ENCODE measurements around the gene SURF1. TPM values are rescaled to one million over a fixed set of nuclear protein-coding genes. Genes with fewer than 3 reads are reported as not detected.

The SURF1 gene
- total RNA-seq (2014; rRNA removed) = 15.7 and 28.1 TPM in 2 replicates
- percentile 66 among the genes with signal in this experiment for Bru-seq, nascent RNA
- percentile 66 among the genes with signal in this experiment for BruChase-seq, experiment 1, labeled RNA remaining after a 6-hour chase
- BruChase-seq, experiment 2, labeled RNA remaining after a 2-hour chase = percentile 72 among the genes with signal in this experiment
- long read RNA-seq, transcript SURF1-201 (9 exons, 1,093 nt) = major isoform, 42 of 85 reads
- long read RNA-seq, transcript SURF1-204 (5 exons, 931 nt) = minor isoform, 31 of 85 reads
- long read RNA-seq, partial matches to known transcripts = 0 of 85 reads
- long read RNA-seq, other reads (novel, unspliced or antisense) = 8 of 85 reads

GRCh38 chr9:133356391-133357091 lies at the start of gene SURF1, which contains the start of gene SURF2:
Gene SURF1 (minus strand): TSS chr9:133356487. CDS start chr9:133356453, 34 bp downstream.
Gene SURF2 (plus strand): TSS chr9:133356550. CDS start chr9:133356593, 43 bp downstream.
- intact Hi-C loops (cut with micrococcal nuclease) = loop anchor here (5.0 kb wide), 1 partner anchor 131 kb away; no protein-coding TSS in a partner anchor
- peaks cover 12% of the 10 kb centered on the region for H3K36me3 ChIP-seq (ENCODE audit: low read depth, low read length)
- ChIA-PET CTCF (interaction anchor here (0.7 to 1.0 kb wide), 2 partner anchors 69 to 129 kb away, joined by 3 to 8 read pairs; no protein-coding TSS in a partner anchor), POLR2A (ENCODE audit: unreplicated experiment) (interaction anchor here (1.1 kb wide), 1 partner anchor 10 kb away, joined by 4 read pairs; no protein-coding TSS in a partner anchor)
- no peak within 1 kb of the TSS for H3K27ac ChIP-seq (ENCODE audit: low read length)
- 0 out of 2 replicates have a peak, but pooled peaks cover 4% of the 10 kb centered on the region for H4K20me1 ChIP-seq (ENCODE audit: low read length)
- no peaks in the 10 kb centered on the region for H3K9me3 ChIP-seq (ENCODE audit: low read length)
- peak within 1 kb of the TSS; percentile 89 for H3K4me3 ChIP-seq (ENCODE audit: low read length)
- H3K9ac ChIP-seq (ENCODE audit: low read length) = peak within 1 kb of the TSS; percentile 79
- peaks cover 39% of the 10 kb centered on the region for H3K79me2 ChIP-seq (ENCODE audit: low read length)
- TF ChIP-seq EZH2phosphoT487 (IDR thresholded peaks at IDR 0.05; ENCODE audit: borderline replicate concordance, low read length) (no peak), CTCF (conservative IDR thresholded peaks at IDR 0.05; ENCODE audit: low read depth, low read length) (no peak), EZH2 (IDR thresholded peaks at IDR 0.05; ENCODE audit: low read length, unreplicated experiment) (no peak)
- ATAC-seq = peak; percentile 76
- no peaks in the 10 kb centered on the region for H3K27me3 ChIP-seq (ENCODE audit: low read length)
- peak within 1 kb of the TSS; percentile 86 for H3K4me2 ChIP-seq (ENCODE audit: low read length)
- H3K9me2 ChIP-seq (replicated peaks; ENCODE audit: low read length) = no peaks in the 10 kb centered on the region
- peaks cover 11% of the 10 kb centered on the region for H3K4me1 ChIP-seq (ENCODE audit: insufficient read depth, low read length)
- peak within 1 kb of the TSS; percentile 61; the same call in 1 of the 2 replicates for H2AFZ ChIP-seq (ENCODE audit: low read length)
- no TSS peak for BruUV-seq (replicated peaks)
- DNase-seq = peak; percentile 74
- peaks cover 7% of the 10 kb centered on the region for H3F3A ChIP-seq (ENCODE audit: low read length, unreplicated experiment)

DNA sequence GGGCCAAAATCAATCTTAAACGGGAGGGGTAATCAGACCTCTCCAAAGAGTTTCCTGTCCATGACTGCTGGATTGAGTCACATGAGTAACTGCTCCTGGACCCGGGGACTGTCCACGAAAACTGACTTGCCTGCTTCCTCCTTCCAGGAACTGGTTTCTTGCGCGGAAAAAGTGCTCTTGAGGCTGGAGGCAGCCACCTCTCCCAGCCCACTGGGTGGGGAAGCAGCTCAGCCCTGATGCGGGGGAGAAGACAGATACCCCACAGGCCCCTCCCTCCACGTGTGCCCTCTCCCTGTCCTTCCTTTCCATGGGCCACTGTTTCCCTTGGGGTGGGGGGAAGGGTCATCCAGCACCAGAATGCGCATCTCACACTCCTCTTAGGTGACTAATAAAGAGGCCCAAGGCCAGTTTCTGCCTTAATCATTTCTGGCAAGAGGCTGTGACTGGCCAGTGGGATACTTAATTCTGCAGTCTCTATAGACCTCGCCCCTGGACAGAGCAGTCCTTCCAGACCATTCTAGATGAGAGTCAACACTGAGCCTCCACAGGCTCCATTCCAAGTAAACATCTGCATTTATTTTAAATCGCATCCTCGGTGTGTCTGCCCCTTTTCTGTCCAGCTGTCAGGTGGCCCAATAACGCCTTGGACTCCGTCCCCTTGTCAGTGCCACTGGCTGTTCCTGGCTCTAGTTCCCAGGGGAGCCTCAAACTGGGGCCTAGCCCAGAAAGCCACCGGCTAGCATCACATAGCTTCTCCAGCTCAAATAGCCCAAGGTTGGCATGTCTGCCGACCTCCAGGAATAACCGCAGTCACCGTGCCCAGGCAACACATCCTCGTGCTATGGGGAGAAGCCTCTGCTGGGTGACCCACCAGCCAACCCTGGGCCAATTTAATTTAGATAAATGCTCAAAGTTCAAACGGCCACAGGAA lies 49.5 kb upstream of the SURF1 start:
- Histone ChIP-seq H3K36me3 (ENCODE audit: low read depth, low read length) (peaks cover 17% of the 10 kb centered on the region; the same call in 1 of the 2 replicates), H3K9me2 (replicated peaks; ENCODE audit: low read length) (no peaks in the 10 kb centered on the region), H3F3A (ENCODE audit: low read length, unreplicated experiment) (no peaks in the 10 kb centered on the region), H3K4me2 (ENCODE audit: low read length) (no peak overlapping the region), H3K27me3 (ENCODE audit: low read length) (no peaks in the 10 kb centered on the region), H3K27ac (ENCODE audit: low read length) (no peak overlapping the region), H3K9me3 (ENCODE audit: low read length) (no peaks in the 10 kb centered on the region), H2AFZ (ENCODE audit: low read length) (no peak overlapping the region), H3K4me3 (ENCODE audit: low read length) (no peak overlapping the region), H3K9ac (ENCODE audit: low read length) (no peak overlapping the region), H4K20me1 (ENCODE audit: low read length) (no peaks in the 10 kb centered on the region), H3K79me2 (ENCODE audit: low read length) (no peaks in the 10 kb centered on the region), H3K4me1 (ENCODE audit: insufficient read depth, low read length) (no peaks in the 10 kb centered on the region)
- DNase-seq (no peak), ATAC-seq (no peak)
- intact Hi-C loops (cut with micrococcal nuclease) = loop anchor here (1.0 kb wide), 1 partner anchor 81 kb away; no protein-coding TSS in a partner anchor
- POLR2A ChIA-PET (ENCODE audit: unreplicated experiment) = no interaction called here
- CTCF ChIA-PET = no interaction called here
- BruUV-seq (replicated peaks) = no TSS peak
- TF ChIP-seq CTCF (conservative IDR thresholded peaks at IDR 0.05; ENCODE audit: low read depth, low read length) (no peak), EZH2phosphoT487 (IDR thresholded peaks at IDR 0.05; ENCODE audit: borderline replicate concordance, low read length) (no peak), EZH2 (IDR thresholded peaks at IDR 0.05; ENCODE audit: low read length, unreplicated experiment) (no peak)
